HEK293 (cell line): Measurements from ENCODE around the gene PSMD3.

ENCODE experiments used
- CTCF ChIA-PET: fragments of 350-600 bp; formaldehyde crosslinking; extraction: SDS; loops from one replicate; lab custom pipeline; 2021; ENCODE audit warnings: antibody characterized with exemption; lab: Yijun Ruan, JAX
- POLR2A ChIA-PET: fragments of 300-600 bp; formaldehyde crosslinking; extraction: SDS; loops from one replicate; lab custom pipeline; 2020; ENCODE audit warnings: antibody characterized with exemption, inconsistent platforms; lab: Yijun Ruan, JAX
- H3K27ac ChIP-seq: fragments of 200-500 bp; sonication (Bioruptor generic); 2 replicates; pipeline ENCODE4 v1.5.1; 2014; ENCODE audit warnings: low read depth, low read length, control low read depth, inconsistent platforms; ENCODE audit errors: extremely low read depth
- H3K36me3 ChIP-seq, 2 experiments: fragments of 200-500 bp in 1 of 2; sonication (Bioruptor generic) in 1 of 2; 1 replicate in 1 of 2; 2 replicates in 1 of 2; pipeline ENCODE4 v1.5.1; 2014 to 2017; ENCODE audit warnings: inconsistent platforms in 2 of 2, low read length in 2 of 2; ENCODE audit not compliant: control insufficient read depth in 2 of 2, insufficient read depth in 1 of 2
- H3K4me1 ChIP-seq: fragments of 200-500 bp; sonication (Bioruptor generic); 2 replicates; pipeline ENCODE4 v1.5.1; 2014; ENCODE audit warnings: mild to moderate bottlenecking, low read length, inconsistent platforms; ENCODE audit not compliant: control insufficient read depth, insufficient read depth
- H3K4me3 ChIP-seq: 2 replicates; pipeline ENCODE4 v1.5.1; 2011; ENCODE audit warnings: low read depth, mild to moderate bottlenecking, control low read depth, low read length, moderate library complexity
- H3K9me3 ChIP-seq: fragments of 200-500 bp; sonication (Bioruptor generic); 2 replicates; pipeline ENCODE4 v1.5.1; 2014; ENCODE audit warnings: low read depth, low read length, inconsistent platforms; ENCODE audit not compliant: control insufficient read depth, insufficient read depth
- FEZF1 ChIP-seq: fragments of 450-650 bp; formaldehyde crosslinking; IDR thresholded peaks from 2 replicates; pipeline ENCODE4 v1.5.1; 2016; ENCODE audit warnings: missing biosample characterization, missing genetic modification characterization
- ZNF146 ChIP-seq: fragments of 450-650 bp; formaldehyde crosslinking; IDR thresholded peaks from 2 replicates; pipeline ENCODE4 v1.5.1; 2016; ENCODE audit warnings: missing biosample characterization, missing genetic modification characterization
- ZNF302 ChIP-seq: fragments of 450-650 bp; formaldehyde crosslinking; IDR thresholded peaks from 2 replicates; pipeline ENCODE4 v1.5.1; 2016; ENCODE audit warnings: missing biosample characterization, missing genetic modification characterization, low read depth
- ZNF433 ChIP-seq: fragments of 450-650 bp; formaldehyde crosslinking; IDR thresholded peaks from 2 replicates; pipeline ENCODE4 v1.5.1; 2016; ENCODE audit warnings: missing biosample characterization, missing genetic modification characterization, low read depth
- ZNF48 ChIP-seq: fragments of 450-650 bp; formaldehyde crosslinking; IDR thresholded peaks from 2 replicates; pipeline ENCODE4 v1.5.1; 2016; ENCODE audit warnings: missing biosample characterization, missing genetic modification characterization
- ZNF621 ChIP-seq: fragments of 450-650 bp; formaldehyde crosslinking; IDR thresholded peaks from 2 replicates; pipeline ENCODE4 v1.5.1; 2017; ENCODE audit warnings: missing biosample characterization, missing genetic modification characterization
- TF ChIP-seq, protein P1 (sequence below): fragments of 450-650 bp; formaldehyde crosslinking; IDR thresholded peaks from 2 replicates; pipeline ENCODE4 v1.5.1; 2016; ENCODE audit warnings: missing biosample characterization, missing genetic modification characterization
- TF ChIP-seq, protein P2 (sequence below): fragments of 450-650 bp; formaldehyde crosslinking; optimal IDR thresholded peaks from 2 replicates; pipeline ENCODE3; 2016; ENCODE audit warnings: missing biosample characterization, mild to moderate bottlenecking, missing genetic modification characterization
- TF ChIP-seq, protein P3 (sequence below): fragments of 450-650 bp; formaldehyde crosslinking; IDR thresholded peaks from 2 replicates; pipeline ENCODE4 v1.5.1; 2017; ENCODE audit warnings: missing biosample characterization, missing genetic modification characterization

Gene PSMD3

DNA sequence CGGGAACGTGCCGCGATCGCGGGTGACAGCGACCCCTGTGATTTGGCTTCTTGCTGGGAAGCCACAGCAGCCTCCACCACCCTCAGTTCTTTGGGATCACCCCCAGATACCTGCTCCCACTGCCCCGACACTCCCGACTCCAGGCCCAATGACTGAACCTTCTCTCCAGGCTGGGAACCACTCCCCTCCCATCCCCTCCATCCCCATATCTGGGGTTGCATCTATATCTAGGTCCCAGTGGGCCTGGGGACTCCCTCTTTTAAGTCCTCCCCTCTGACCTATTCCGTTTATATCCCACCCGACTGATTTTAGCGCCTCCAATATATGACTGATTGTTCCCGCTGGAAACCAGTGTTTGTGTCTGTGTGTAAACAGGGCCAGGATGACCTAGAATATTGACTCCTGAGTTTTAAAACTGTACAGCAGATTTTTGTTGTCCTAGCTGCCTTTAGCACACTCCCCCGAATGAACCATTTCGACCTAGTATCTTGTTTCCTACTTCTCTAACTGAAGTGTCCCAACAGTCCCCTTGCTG lies 667 bp downstream of the PSMD3 start:
- peak overlapping the region; percentile 88 for H3K27ac ChIP-seq
- TF ChIP-seq ZNF621 (tag by site-specific recombination), result no peak
- TF ChIP-seq, protein P1, sequence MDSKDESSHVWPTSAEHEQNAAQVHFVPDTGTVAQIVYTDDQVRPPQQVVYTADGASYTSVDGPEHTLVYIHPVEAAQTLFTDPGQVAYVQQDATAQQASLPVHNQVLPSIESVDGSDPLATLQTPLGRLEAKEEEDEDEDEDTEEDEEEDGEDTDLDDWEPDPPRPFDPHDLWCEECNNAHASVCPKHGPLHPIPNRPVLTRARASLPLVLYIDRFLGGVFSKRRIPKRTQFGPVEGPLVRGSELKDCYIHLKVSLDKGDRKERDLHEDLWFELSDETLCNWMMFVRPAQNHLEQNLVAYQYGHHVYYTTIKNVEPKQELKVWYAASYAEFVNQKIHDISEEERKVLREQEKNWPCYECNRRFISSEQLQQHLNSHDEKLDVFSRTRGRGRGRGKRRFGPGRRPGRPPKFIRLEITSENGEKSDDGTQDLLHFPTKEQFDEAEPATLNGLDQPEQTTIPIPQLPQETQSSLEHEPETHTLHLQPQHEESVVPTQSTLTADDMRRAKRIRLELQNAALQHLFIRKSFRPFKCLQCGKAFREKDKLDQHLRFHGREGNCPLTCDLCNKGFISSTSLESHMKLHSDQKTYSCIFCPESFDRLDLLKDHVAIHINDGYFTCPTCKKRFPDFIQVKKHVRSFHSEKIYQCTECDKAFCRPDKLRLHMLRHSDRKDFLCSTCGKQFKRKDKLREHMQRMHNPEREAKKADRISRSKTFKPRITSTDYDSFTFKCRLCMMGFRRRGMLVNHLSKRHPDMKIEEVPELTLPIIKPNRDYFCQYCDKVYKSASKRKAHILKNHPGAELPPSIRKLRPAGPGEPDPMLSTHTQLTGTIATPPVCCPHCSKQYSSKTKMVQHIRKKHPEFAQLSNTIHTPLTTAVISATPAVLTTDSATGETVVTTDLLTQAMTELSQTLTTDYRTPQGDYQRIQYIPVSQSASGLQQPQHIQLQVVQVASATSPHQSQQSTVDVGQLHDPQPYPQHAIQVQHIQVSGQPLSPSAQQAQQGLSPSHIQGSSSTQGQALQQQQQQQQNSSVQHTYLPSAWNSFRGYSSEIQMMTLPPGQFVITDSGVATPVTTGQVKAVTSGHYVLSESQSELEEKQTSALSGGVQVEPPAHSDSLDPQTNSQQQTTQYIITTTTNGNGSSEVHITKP (tag by site-specific recombination), result peak; percentile 58; the same call in 1 of the 2 replicates
- TF ChIP-seq, protein P2, sequence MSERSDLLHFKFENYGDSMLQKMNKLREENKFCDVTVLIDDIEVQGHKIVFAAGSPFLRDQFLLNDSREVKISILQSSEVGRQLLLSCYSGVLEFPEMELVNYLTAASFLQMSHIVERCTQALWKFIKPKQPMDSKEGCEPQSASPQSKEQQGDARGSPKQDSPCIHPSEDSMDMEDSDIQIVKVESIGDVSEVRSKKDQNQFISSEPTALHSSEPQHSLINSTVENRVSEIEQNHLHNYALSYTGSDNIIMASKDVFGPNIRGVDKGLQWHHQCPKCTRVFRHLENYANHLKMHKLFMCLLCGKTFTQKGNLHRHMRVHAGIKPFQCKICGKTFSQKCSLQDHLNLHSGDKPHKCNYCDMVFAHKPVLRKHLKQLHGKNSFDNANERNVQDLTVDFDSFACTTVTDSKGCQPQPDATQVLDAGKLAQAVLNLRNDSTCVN, result no peak
- no peak for TF ChIP-seq ZNF48 (tag by site-specific recombination)
- TF ChIP-seq ZNF302 (tag by site-specific recombination), result 0 out of 2 replicates have a peak, but pooled peaks have one; percentile 5
- TF ChIP-seq, all 188 proteins: peak for 2
- H3K9me3 ChIP-seq, result no peaks in the 10 kb centered on the region
- peak overlapping the region; percentile 99 for H3K4me3 ChIP-seq
- CTCF ChIA-PET, result interaction anchor here (0.6 to 6.3 kb wide), 18 partner anchors 10 to 427 kb away, joined by 3 to 72 read pairs (median 5); no protein-coding TSS in a partner anchor
- H3K4me1 ChIP-seq, result no peaks in the 10 kb centered on the region; the same call in 1 of the 2 replicates
- POLR2A ChIA-PET, result interaction anchor here (1.0 to 2.5 kb wide), 21 partner anchors 10 to 360 kb away, joined by 3 to 41 read pairs (median 5); partner anchors contain the start of genes ERBB2, LRRC3C, MED24 and NR1D1
- H3K36me3 ChIP-seq, result peaks cover 21 to 28% of the 10 kb centered on the region in 2 experiments

DNA sequence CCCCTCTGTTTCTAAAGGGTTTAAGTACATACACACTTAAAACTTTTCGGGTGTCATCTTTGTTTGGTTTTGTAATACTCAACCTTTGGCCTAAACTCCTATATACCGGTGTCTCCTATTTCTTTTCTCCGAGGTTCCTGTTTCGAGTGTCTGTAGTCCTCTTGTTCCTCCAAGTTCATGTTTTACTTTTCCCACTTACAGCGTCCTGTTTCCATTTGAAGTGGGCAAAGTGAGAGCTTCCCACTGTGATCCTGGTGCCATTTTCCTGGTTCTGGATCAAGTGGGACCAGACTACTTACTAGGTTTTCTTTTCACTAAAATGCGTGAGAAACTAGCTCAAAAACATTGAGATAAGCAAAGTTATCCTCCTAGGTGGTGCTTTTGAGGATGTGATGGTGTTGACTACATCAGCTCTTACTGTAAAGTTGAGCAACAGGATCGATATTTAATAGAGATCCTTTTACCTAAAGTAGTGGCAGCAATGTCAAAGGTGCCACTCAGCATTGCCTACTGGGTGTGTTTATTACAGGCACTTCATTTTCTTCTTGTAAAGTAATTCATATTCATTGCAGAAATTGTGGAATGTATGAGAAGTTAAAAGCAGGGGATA lies 1.3 kb downstream of the PSMD3 start:
- Histone ChIP-seq H3K27ac (no peak overlapping the region), H3K36me3 (peaks cover 27 to 34% of the 10 kb centered on the region in 2 experiments), H3K4me1 (no peaks in the 10 kb centered on the region; the same call in 1 of the 2 replicates), H3K4me3 (peak overlapping the region; percentile 99), H3K9me3 (no peaks in the 10 kb centered on the region)
- POLR2A ChIA-PET, result interaction anchor here (1.1 to 2.5 kb wide), 4 partner anchors 9 to 119 kb away, joined by 5 to 26 read pairs (median 12); partner anchors contain the start of genes LRRC3C, NR1D1 and ORMDL3
- TF ChIP-seq FEZF1 (tag by site-specific recombination), result peak; percentile 37; the same call in 1 of the 2 replicates
- no peak for TF ChIP-seq ZNF146 (tag by site-specific recombination)
- TF ChIP-seq, all 188 proteins: peak for 1
- CTCF ChIA-PET, result interaction anchor here (0.5 to 6.3 kb wide), 15 partner anchors 10 to 360 kb away, joined by 3 to 72 read pairs (median 5); no protein-coding TSS in a partner anchor

DNA sequence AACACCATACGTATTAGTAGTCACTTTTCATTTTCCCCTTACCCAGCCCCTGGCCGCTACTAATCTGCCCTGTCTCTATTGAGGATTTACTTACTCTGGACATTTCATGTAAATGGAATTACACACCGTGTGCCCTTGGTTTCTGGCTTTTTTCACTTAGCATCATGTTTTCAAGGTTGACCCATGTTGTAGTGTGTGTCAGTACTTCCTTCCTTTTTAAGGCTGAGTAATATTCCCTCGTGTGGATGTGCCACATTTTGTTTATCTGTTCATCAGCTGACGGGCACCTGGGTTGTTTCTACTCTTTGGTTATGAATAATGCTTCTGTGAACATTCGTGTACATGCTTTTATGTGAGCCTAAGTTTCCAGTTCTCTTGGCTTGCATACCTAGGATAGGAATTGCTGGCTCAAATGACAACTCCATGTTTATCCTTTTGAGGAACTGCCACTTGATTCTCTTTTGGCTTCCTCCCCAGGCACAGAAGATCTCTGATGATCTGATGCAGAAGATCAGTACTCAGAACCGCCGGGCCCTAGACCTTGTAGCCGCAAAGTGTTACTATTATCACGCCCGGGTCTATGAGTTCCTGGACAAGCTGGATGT lies 7.7 kb downstream of the PSMD3 start:
- H3K36me3 ChIP-seq, result peaks cover 83 to 98% of the 10 kb centered on the region in 2 experiments
- POLR2A ChIA-PET, result no interaction called here
- no peak overlapping the region for H3K27ac ChIP-seq
- H3K4me3 ChIP-seq, result no peak overlapping the region
- TF ChIP-seq ZNF433 (tag by site-specific recombination), result no peak
- TF ChIP-seq ZNF146 (tag by site-specific recombination), result peak; percentile 93
- TF ChIP-seq, protein P3, sequence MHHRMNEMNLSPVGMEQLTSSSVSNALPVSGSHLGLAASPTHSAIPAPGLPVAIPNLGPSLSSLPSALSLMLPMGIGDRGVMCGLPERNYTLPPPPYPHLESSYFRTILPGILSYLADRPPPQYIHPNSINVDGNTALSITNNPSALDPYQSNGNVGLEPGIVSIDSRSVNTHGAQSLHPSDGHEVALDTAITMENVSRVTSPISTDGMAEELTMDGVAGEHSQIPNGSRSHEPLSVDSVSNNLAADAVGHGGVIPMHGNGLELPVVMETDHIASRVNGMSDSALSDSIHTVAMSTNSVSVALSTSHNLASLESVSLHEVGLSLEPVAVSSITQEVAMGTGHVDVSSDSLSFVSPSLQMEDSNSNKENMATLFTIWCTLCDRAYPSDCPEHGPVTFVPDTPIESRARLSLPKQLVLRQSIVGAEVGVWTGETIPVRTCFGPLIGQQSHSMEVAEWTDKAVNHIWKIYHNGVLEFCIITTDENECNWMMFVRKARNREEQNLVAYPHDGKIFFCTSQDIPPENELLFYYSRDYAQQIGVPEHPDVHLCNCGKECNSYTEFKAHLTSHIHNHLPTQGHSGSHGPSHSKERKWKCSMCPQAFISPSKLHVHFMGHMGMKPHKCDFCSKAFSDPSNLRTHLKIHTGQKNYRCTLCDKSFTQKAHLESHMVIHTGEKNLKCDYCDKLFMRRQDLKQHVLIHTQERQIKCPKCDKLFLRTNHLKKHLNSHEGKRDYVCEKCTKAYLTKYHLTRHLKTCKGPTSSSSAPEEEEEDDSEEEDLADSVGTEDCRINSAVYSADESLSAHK (tag by site-specific recombination), result no peak
- TF ChIP-seq, all 188 proteins: peak for 1
- CTCF ChIA-PET, result interaction anchor here (1.0 kb wide), 1 partner anchor 25 kb away, joined by 3 read pairs; no protein-coding TSS in a partner anchor
- Histone ChIP-seq H3K9me3 (no peaks in the 10 kb centered on the region), H3K4me1 (no peaks in the 10 kb centered on the region)
